Loucy (cell line): ENCODE data around the gene PCYT2.
A peak's percentile ranks its signal among the peaks of the same experiment; 100 is the strongest.

Experiments
- H2AFZ ChIP-seq: fragments of 200-600 bp; sonication (generic); 2 replicates; pipeline ENCODE4 v1.6.0; 2016; ENCODE audit warnings: antibody characterized with exemption, mild to moderate bottlenecking, low read length, moderate library complexity
- H3F3A ChIP-seq: fragments of 200-600 bp; 2 replicates; pipeline ENCODE4 v1.6.0; 2016; ENCODE audit warnings: antibody characterized with exemption, low read depth, mild to moderate bottlenecking
- H3K27me3 ChIP-seq: fragments of 200-600 bp; sonication (generic); 2 replicates; pipeline ENCODE4 v1.6.1; 2014; ENCODE audit warnings: low read length, mild to moderate bottlenecking; ENCODE audit not compliant: insufficient read depth, poor library complexity, severe bottlenecking
- H3K36me3 ChIP-seq: fragments of 200-600 bp; sonication (generic); 2 replicates; pipeline ENCODE4 v1.6.1; 2016; ENCODE audit warnings: low read length; ENCODE audit not compliant: insufficient read depth
- H3K4me1 ChIP-seq: fragments of 200-600 bp; sonication (generic); 2 replicates; pipeline ENCODE4 v1.5.1; 2014; ENCODE audit warnings: low read length, mild to moderate bottlenecking; ENCODE audit not compliant: insufficient read depth, poor library complexity, severe bottlenecking
- H3K4me2 ChIP-seq: fragments of 200-600 bp; sonication (generic); 2 replicates; pipeline ENCODE4 v1.6.0; 2014; ENCODE audit warnings: antibody characterized with exemption, low read length, low read depth, mild to moderate bottlenecking; ENCODE audit not compliant: poor library complexity, severe bottlenecking
- H3K4me3 ChIP-seq: fragments of 200-600 bp; sonication (generic); 2 replicates; pipeline ENCODE4 v1.5.1; 2014; ENCODE audit warnings: low read length, mild to moderate bottlenecking, mixed read lengths; ENCODE audit not compliant: poor library complexity, severe bottlenecking
- H3K79me2 ChIP-seq: fragments of 200-600 bp; sonication (generic); 2 replicates; pipeline ENCODE4 v1.6.1; 2014; ENCODE audit warnings: low read length; ENCODE audit not compliant: insufficient read depth
- H3K9ac ChIP-seq: fragments of 200-600 bp; sonication (generic); 2 replicates; pipeline ENCODE4 v1.6.0; 2014; ENCODE audit warnings: mild to moderate bottlenecking, low read depth, low read length, moderate library complexity; ENCODE audit not compliant: poor library complexity, severe bottlenecking
- H3K9me2 ChIP-seq: fragments of 200-600 bp; sonication (generic); replicated peaks from 2 replicates; pipeline ENCODE4 v1.6.1; 2016; ENCODE audit warnings: low read depth, low read length, mixed read lengths
- H3K9me3 ChIP-seq: fragments of 200-600 bp; sonication (generic); 2 replicates; pipeline ENCODE4 v1.6.1; 2014; ENCODE audit warnings: mild to moderate bottlenecking, antibody characterized with exemption, low read length, low read depth; ENCODE audit not compliant: insufficient read depth
- H4K20me1 ChIP-seq: fragments of 200-600 bp; sonication (generic); 2 replicates; pipeline ENCODE4 v1.6.0; 2014; ENCODE audit warnings: antibody characterized with exemption, low read length, mild to moderate bottlenecking; ENCODE audit not compliant: insufficient read depth, poor library complexity, severe bottlenecking
- EZH2phosphoT487 ChIP-seq: fragments of 200-600 bp; IDR thresholded peaks from 2 replicates; pipeline ENCODE4 v1.6.1; 2018; ENCODE audit warnings: antibody characterized with exemption, mild to moderate bottlenecking, moderate library complexity, borderline replicate concordance
- TF ChIP-seq, protein P1 (sequence below): fragments of 200-600 bp; sonication (generic); conservative IDR thresholded peaks from 2 replicates; pipeline ENCODE4 v1.5.1; 2014; ENCODE audit warnings: mild to moderate bottlenecking, antibody characterized with exemption, low read length

PCYT2 gene

DNA sequence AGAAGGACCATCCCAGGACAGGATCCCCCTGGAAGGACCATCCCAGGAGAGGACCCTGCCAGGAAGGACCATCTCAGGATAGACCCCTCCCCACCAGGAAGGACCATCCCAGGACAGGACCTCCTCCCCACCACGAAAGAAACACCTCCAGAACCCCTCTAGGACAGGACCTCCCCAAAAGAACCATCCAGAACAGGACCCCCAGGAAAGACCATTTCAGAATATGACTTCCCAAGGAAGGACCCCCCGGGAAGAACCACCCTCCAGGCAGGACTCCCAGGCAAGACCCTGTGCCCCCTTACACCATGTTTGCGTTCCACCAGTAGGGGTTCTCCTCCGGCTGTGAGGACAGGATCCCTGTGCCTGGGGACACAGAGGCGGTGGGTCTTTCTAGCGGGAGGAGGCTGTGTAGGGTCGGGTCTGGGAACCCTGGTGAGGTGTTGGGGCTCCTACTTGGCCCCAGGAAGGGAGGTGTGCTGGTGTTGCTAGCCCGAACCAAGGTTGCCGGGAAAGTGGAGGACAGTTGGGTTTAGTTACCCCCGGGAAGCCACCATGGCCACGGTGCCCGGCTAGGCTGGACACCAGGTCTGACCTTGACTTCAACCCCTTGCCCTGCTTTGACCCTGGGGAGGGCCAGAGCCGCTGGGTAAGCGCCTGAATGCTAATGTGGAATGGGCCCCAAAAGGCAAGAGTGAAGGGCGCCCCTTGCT, 47.6 kb upstream of the PCYT2 start:
- Histone ChIP-seq H3F3A (no peaks in the 10 kb centered on the region), H3K36me3 (no peaks in the 10 kb centered on the region), H3K4me1 (no peaks in the 10 kb centered on the region), H3K9me2 (no peaks in the 10 kb centered on the region), H3K9ac (no peak overlapping the region), H4K20me1 (no peaks in the 10 kb centered on the region), H3K4me3 (no peak overlapping the region), H3K79me2 (no peaks in the 10 kb centered on the region), H2AFZ (0 out of 2 replicates have a peak overlapping the region, but pooled peaks have one; percentile 77), H3K27me3 (no peaks in the 10 kb centered on the region), H3K9me3 (no peaks in the 10 kb centered on the region), H3K4me2 (no peak overlapping the region)
- no peak for TF ChIP-seq EZH2phosphoT487
- TF ChIP-seq, protein P1, sequence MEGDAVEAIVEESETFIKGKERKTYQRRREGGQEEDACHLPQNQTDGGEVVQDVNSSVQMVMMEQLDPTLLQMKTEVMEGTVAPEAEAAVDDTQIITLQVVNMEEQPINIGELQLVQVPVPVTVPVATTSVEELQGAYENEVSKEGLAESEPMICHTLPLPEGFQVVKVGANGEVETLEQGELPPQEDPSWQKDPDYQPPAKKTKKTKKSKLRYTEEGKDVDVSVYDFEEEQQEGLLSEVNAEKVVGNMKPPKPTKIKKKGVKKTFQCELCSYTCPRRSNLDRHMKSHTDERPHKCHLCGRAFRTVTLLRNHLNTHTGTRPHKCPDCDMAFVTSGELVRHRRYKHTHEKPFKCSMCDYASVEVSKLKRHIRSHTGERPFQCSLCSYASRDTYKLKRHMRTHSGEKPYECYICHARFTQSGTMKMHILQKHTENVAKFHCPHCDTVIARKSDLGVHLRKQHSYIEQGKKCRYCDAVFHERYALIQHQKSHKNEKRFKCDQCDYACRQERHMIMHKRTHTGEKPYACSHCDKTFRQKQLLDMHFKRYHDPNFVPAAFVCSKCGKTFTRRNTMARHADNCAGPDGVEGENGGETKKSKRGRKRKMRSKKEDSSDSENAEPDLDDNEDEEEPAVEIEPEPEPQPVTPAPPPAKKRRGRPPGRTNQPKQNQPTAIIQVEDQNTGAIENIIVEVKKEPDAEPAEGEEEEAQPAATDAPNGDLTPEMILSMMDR: no peak

DNA sequence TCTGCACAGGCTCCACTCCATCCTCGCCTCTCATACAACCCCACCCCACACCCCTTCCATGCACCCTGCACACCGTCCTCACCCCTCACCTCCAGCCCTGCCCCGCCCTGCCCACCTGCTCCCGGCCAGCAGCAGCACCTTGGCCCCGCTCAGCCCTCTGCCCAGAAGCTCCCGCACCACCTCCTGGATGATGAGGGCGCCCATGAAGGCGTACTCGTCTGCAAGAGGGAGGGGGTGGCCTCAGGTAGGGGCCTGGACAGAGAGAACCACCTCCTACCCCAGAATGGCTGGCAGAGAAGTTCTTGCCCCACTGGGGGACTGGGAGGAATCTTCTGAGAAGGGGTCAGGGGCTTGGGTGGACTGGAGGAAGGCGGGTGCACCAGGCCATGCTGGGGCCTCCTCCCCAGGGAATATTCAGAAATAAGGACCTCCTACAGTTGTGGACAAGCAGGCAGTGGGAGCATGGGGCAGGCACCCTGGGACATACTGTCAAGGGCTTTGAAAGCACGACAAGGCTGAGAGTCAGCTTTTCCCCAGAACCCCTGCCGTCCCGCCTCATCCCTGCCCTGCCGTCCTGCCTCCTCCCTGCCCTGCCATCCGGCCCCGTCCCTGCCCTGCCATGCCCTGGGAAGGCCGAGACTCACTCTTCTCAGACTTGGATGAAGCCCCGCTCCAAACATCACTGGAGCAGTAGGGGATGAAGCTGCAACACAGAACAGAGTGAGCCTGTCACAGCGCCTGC, 46.7 kb upstream of the PCYT2 start:
- no peaks in the 10 kb centered on the region for H3F3A ChIP-seq
- no peak overlapping the region for H3K4me3 ChIP-seq
- H3K36me3 ChIP-seq: no peaks in the 10 kb centered on the region
- no peaks in the 10 kb centered on the region for H3K79me2 ChIP-seq
- no peak overlapping the region for H3K9ac ChIP-seq
- H3K9me2 ChIP-seq: no peaks in the 10 kb centered on the region
- H3K4me2 ChIP-seq: no peak overlapping the region
- no peaks in the 10 kb centered on the region for H3K27me3 ChIP-seq
- no peaks in the 10 kb centered on the region for H3K9me3 ChIP-seq
- H4K20me1 ChIP-seq: no peaks in the 10 kb centered on the region
- no peaks in the 10 kb centered on the region for H3K4me1 ChIP-seq
- TF ChIP-seq, protein P1: no peak
- no peak for TF ChIP-seq EZH2phosphoT487
- no peak overlapping the region for H2AFZ ChIP-seq

DNA sequence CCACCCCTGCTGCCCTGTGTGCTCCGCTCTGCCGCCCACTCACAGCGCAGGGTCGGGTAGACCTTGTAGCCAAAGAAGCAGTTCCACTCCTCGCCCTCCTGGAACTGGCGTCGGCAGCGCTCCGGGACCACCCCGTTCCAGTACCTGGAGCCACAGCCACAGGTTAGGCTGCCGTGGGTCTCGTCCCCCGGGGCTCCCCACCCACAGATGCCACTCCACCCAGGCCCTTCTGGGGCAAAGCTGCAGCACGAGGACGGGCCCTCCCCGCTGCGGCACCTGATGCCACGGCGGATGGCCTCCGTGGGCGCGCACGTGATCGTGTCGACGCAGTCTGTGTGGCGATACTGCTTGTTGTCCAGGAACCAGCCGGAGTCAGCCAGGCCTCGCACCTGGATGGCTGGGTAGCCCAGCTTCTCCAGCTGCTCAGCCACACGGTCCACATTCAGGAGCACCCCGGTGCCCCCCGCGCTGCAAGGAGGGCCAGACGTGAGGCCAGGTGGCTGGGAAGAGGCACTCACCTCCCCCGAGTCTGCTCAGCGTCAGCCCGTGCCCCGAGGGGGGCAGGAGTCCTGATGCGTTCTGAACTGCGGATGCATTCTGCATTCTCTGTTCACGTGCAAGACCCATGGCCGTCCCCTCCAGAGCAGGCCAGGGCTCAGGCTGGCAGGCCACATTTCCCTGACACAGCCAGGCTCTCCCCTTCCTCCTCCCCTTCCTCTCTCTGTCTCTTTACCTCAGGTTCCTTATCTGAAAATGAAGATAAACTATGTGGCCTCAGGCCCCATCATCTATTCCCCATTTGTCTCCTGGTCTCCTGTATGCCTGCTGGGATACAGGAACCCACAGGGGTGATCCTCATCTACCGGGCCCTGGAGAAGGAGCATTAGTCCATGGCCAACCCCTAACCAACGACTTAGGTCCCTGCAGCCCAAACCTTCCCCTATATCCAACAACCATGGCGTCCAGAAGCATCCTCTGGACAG, 45.7 kb upstream of the PCYT2 start:
- no peaks in the 10 kb centered on the region for H3K79me2 ChIP-seq
- TF ChIP-seq EZH2phosphoT487: no peak
- TF ChIP-seq, protein P1: no peak
- H2AFZ ChIP-seq: no peak overlapping the region
- H3K4me1 ChIP-seq: no peaks in the 10 kb centered on the region
- no peak overlapping the region for H3K4me2 ChIP-seq
- no peak overlapping the region for H3K9ac ChIP-seq
- H4K20me1 ChIP-seq: no peaks in the 10 kb centered on the region
- no peaks in the 10 kb centered on the region for H3K36me3 ChIP-seq
- no peaks in the 10 kb centered on the region for H3K9me2 ChIP-seq
- H3K4me3 ChIP-seq: no peak overlapping the region
- no peaks in the 10 kb centered on the region for H3K27me3 ChIP-seq
- H3F3A ChIP-seq: no peaks in the 10 kb centered on the region
- H3K9me3 ChIP-seq: no peaks in the 10 kb centered on the region
